NCI-H510A (cell line): Measurements from ENCODE around the gene STK32B.

ENCODE experiments used
- DNase-seq: peaks from one replicate; lab custom pipeline; 2025; lab: John Stamatoyannopoulos, UW

STK32B gene

DNA sequence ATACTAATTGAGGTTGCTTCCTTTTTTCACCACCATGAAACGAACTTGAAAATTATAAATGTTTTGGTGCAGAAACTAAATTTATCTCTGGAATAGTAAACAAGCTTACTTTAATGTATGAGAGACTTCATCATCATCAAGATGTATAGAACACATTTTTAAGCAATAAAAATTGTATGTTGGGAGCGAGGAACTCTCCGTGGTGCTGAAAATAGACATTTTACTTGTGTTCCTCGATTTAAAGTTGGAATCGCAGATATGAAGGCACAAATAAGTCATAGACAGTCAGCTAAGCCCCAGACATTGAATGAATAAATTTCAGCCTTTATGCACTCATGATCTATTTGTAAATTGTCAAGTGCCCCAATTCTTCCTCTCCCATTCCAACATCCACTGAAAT, 310.7 kb downstream of the STK32B start:
- DNase-seq, result no peak

DNA sequence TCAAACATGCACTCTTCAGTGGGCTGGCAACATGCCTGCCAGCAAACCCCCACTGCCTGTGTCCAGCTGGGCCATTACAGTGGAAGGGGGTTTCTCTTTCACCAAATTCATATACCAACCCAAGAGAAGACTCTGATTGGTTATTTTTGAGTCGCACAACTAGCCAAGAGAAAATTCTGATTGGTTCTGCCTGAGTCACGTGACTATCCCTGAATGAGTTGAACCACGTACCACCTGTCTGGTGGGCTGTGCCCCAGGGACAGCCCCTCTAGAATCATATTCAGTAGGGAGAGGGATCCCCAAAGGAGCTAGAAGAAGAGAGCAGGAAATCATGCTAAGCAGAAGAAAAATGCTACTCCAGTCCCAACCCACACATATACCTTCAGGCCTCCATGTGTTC, 313.1 kb downstream of the STK32B start:
- no peak for DNase-seq

DNA sequence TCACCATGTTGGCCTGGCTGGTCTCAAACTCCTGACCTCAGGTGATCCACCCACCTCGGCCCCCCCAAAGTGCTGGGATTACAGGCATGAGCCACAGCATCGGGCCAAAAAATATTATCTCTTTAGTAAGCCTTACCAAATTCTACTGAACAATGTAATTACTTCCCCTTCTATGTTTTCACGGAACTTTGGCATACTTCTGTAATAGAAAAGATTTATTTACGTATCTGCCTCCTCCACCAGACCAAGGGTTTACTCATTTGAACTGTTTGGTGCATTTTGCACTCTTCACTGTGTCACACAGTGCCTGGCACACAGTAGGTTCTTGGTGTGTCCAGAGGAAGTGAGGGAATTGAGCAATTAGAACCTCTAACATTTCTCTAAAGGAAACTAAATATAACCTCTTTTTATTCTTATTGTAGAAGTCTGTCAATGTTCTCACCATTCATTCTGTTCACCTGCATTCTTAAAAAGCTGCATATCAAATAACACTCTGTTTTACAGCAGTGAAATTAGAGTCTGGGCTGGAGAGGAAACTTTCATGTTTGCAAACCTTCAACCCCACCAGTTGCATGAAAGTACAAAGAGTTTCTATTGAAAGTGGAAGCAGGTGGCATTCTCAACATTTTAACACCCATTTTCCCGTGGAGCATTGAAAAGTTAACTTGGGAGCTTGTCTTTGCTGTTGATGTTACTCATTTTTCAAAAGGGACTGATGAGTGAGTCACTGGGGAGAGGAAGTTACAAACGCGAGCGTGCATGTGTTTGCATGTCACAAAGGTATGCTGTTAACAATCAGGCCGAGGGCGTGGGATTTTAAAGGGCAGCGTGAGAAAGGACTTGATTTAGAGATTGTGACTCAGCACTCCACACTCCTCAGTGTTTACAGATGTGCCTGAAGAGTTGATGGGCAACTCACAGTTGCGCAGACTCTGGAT, 314.1 kb downstream of the STK32B start:
- no peak for DNase-seq

DNA sequence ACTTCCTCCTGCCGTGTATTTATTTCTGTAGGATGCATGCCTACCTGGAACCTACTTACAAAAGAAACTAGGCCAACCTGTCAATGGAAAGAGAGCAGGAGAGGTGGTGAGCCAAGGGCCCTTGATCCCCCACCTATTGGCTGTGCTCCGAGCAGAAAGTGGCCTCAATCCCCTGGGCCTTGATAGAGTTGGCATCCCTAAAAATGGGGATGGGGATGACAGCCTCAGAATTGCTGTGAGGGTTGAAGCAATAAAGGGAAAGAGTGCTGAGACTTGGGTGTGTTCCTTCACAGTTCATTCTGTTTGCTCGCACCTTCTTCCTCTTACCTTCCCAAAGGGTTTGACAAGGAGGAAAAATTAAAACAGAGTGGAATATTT, 314.7 kb downstream of the STK32B start:
- DNase-seq, result no peak

DNA sequence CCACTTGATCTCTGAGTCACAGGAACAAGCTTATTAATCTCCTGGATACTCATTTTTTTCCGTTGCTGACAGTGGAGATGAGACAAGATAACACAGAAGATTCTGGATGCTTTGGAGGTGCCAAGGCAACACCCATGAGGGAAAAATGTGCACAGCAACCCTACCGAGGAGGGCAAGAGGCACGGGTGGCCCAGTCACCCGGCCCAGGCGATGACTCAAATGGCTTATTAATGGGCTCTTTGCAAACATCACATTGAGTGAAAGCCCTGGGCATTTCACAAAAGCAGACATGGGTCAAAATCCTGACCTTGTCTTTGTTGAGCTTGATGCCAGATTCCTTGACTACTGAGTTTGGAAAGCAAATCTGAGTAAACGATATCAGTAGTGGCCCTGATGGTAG, 315.1 kb downstream of the STK32B start:
- no peak for DNase-seq

DNA sequence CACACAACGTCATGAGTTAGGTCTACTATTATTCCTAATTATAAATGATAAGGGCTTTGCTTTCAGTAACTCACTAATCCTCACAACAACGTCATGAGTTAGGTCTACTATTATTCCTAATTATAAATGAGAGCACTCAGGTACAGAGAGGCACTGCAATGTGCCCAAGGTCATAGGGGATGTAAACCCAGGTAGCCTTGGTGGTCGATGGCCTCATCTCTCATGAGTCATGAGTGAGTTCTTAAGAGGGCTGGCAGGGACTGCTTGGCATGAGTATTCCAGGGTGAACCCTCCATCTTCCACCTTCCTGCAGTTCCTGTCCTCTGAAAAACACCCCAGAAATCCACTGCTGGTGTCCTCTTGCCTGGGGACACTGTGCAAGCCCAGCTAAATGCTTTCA, 317.1 kb downstream of the STK32B start:
- DNase-seq, result no peak

DNA sequence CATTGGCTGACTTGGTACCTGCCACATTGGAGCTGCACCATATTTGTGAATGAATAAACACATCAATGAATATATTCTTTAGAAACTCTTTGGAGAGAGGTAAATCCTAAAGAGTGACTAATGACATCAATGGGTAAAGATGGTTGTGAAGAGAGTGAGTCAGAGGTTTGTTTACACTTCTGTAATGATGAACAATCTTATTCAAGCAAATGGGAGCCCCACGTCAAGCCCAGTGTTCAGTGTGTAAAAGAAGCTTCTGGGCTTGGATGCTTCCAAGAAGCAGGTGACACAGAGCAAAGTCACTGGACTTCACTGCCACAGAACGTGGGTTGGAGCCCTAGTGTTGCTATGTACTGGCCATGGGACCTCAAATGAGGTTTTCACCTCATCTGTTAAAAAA, 319.0 kb downstream of the STK32B start:
- no peak for DNase-seq

DNA sequence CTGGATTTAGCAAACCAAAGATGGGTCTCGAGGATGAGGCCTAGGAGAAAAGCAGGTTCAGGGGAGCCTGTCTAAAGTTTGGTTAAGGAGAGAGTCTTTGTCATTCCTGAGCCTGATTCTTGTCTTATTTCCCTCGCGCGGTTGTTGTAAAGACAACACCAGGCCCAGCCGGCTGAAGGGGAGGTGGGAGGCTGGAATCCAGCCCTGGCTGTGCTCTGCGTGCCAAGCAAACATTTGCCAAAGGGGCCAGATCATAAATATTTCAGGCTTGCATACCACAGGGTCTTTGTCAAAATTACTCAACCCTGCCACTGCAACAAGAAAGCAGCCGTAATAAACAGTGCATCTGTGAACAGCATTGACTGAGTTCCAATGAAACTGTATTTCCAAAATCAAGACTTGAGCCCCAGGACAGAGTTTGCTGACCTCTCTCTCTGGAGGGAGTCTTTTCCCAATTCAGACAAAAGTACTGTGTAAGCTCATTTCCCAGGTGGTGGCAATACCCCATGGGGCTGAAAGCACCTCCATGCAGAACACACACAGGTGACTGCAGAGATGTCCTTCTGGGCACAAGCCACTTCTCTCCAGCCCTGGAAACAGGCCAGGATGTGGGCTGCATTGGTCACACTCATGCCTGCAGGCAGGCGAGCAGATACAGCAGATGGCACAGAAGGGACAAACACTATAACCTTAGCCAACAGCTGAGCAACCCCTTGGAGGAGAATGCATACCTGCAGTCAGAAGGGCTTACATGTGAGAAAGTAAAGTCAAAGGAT, 320.3 kb downstream of the STK32B start:
- DNase-seq, result no peak

DNA sequence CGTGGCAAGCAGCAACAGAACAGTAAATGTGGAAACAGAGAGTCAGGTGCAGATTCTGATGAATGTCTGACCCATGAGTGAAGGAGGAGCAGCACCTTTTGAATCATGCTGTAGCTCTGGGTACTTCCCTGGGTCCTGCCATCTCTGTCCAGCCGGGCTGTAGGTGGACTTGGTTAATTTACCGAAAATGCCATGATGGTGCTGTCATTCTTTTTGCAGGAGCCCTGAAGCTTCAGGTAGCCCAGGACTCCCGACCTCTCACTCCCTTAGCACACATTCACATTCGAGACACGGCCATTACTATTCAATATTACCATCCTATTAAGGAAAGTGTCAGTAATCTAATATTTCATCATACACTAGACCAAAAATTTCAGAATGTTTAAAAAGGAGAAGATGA, 320.9 kb downstream of the STK32B start:
- no peak for DNase-seq

DNA sequence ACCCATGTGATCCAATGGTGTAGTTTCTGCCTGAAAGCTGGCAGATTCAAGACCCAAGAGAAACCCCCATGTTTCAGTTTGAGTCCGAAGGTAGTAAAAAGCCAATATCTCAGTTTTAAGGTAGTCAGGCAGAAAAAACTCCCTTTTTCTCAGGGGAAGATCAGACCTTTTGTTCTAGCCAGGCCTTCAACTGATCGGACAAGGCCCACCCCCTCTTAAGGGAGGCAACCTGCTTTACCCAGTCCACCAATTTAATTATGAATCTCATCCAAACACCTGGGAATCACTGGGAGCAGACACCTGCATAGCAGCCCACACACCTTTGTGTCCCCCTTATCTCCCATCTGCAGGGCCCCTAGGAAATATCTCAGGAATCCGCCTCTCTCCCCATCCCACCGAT, 322.0 kb downstream of the STK32B start:
- no peak for DNase-seq

DNA sequence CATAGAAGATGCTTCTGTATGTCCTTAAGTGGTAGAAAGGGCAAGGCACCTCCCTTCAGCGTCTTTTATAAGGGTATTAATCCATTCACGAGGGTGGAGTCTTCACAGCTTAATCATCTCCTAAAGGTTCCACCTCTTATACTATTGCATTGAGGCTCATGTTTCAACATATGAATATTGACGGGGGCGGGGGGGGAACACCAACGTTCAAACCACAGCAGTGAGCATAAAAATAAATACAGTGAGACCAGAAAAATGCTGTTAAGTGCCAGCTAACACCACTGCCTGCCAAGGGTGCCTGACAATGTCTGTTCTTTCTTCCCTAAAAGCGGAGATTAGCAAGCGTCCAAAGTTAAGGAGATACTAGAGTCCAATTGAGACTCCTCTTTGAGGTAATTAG, 323.3 kb downstream of the STK32B start:
- DNase-seq, result no peak

DNA sequence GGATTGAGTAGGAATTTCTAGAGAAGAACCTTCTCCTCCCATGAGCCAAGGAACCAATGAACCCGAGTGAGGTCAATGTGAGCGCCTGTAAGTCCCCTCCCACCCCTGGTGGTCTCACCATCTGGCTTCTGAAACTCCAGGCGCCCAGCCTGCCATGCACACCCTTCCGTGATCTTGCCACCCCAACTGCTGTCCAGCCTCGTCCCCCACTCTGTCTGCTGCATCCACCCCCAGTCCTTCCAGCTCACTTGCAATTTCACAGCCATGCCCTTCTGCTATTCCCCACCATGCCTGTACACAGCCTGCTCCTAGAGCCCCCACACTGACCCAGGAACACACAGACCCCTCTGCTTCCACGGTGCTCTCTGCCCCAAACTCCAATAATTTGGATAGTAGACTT, 323.7 kb downstream of the STK32B start:
- no peak for DNase-seq

DNA sequence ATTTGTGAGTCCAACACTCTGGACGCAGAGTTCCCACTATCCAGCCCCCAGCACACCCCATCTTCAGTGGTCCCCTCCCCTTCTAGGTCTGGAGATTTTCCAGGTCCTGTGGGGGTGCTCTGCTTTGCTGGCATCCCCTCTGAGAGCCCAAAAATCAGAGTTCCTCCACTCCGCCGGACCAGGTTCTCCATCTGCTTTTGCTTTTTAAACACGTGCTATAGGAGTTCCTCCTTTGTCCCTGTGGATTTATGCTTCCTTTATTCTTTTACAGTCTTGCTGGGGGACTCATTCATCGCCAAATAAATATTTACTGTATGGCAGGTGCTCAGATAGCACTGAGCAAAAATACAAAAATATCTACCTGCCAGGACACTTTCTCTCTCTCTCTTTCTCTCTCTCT, 324.7 kb downstream of the STK32B start:
- DNase-seq, result no peak

DNA sequence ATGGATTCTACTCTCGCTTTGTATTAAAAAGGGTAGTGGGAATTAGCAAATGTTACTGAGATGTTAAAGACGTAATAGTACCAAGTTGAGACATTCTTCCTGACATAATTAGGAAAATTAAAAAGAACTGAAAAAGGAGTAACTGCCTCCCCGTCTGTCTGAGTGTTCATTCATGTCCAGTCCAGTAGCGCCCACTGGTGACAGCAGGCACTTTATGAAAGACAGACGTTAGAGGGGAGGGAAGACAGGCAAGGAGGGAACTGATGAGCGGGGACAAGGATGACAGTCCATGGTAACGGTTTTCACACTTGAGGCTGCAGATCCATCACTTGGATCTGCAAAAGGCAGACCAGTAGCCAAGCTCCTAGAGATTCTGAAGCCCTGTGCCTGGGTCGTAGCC, 326.7 kb downstream of the STK32B start:
- DNase-seq, result no peak

DNA sequence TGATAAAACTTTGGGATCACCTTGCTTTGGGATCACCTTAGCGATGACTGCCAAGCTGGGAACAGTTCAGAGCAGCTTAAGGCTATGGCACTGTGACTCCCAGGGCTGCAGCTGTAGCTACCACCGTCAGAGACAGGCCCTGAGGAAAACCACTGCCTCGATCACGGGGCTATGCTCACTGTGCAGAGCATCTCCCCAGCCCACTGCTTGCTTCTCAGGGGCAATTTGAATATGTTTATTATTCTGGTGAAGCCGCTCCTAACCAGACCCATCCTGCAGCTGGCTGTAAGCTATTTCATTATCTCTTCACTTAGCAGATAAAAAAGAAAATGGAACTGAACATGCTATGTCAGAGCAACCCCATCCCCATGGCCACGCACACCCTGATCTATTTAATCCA, 328.6 kb downstream of the STK32B start:
- DNase-seq, result no peak

DNA sequence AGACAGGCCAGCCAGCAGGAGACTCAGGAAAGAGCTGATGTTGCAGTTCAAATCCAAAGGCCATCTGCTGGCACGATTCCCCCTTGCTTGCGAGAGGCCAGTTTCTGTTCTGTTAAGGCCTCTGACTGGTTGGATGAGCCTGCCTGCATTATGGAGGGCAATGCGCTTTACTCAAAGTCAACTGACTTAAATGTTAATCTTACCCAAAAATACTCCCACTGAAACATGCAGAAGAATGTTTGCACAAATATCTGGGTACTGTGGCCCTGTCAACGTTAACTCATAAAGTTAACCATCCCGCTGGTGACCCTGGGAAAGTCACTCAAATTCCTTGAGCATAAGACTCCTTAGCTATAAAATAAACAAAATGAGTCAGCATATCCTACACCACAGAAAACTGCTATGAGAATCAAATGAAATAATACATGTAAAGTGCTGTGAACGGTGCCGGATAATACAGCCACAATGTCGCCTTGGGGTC, 330.7 kb downstream of the STK32B start:
- no peak for DNase-seq

DNA sequence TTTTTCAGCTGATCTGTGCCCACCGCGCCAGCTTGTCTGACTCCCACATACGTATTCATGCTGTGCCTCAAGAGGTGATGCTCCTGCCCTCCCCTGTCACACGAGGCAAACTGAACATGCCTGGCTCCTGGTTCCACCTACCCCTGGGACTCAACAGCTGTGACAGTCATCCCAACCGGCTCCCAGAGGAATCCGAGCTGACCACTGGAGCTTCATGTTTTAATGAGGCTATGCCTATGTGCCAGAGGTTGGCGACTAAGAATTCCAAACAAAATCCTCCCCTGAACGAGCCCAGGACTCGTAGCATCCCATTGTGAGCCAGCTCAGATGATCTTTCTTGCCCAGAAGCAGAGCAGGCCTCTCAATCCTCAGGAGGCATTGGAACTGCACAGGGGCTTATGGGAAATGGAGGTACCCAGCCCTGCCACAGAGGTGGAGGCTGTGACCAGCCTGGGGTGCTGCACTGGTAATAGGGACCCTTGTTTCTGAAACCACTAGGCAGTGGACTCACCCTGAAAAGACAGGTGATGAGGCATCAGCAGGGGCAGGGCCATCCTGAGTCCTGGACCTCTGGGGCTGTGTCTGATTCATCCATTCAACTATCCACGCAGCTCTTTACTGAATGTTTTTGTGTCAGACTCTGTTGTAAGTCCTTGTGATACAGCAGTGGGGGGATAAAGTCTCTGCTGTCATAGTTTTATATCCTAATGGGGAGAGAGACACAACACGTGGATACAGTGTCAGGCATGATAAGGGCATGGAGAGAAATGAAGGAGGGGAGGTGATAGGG, 332.1 kb downstream of the STK32B start:
- DNase-seq, result no peak

DNA sequence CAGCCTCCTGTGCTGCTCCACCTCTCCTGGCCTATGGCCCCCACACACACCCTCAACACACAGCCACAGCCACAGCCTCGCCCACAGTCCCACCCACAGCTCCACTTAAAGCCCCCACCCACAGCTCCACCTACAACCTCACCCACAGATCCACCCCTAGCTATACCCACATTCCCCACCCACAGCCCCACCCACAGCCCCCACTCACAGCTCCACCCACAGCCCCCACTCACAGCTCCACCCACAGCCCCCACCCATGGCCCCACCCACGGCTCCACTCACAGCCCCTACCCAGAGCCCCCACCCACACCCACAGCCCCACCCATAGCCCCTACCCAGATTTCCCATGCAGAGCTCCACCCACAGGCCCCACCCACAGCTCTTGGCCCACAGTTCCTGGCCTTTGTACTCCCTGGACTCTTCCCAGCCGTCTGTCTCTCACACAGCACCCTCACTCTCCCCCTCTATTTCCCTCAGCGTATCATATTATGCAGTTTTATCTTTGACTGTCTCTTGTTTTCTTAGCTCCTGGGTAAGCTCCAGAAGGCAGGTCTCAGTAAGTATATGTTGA, 334.5 kb downstream of the STK32B start:
- DNase-seq, result no peak

DNA sequence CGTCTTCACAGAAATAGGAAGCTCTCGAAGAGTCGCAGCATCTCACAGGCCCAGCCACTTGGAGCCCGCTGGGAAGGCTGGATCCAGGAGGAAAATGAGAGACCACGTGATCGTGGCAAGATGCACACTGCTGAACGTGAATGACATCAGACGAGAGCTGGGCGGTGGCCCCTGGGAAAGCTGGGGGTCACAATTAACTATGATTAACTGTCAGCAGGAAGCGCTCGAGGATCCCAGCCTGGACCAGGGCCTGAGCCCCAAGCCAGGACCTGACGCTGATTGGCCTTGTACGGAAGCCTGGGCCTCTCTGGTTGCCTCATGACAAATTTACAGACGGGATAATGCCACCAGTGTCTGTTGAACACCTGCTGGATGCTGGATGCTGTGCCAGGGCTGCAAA, 335.6 kb downstream of the STK32B start:
- DNase-seq, result no peak

DNA sequence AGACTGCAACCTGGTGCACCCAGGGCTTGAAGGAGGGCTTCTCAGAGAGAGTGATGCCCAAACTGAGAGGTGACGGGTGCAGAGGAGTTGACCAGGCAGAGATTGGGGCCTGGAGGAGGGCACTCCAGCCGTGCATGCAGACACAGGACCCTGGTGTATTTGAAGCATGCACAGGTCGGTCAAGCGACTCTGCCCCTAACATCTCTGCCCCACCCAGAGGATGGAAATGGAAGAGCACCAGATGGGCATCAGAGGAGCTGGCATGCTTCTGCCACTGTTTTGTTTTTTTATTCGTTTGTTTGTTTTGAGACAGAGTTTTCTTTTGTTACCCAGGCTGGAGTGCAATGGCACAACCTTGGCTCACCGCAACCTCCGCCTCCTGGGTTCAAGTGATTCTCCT, 336.2 kb downstream of the STK32B start:
- DNase-seq, result no peak

DNA sequence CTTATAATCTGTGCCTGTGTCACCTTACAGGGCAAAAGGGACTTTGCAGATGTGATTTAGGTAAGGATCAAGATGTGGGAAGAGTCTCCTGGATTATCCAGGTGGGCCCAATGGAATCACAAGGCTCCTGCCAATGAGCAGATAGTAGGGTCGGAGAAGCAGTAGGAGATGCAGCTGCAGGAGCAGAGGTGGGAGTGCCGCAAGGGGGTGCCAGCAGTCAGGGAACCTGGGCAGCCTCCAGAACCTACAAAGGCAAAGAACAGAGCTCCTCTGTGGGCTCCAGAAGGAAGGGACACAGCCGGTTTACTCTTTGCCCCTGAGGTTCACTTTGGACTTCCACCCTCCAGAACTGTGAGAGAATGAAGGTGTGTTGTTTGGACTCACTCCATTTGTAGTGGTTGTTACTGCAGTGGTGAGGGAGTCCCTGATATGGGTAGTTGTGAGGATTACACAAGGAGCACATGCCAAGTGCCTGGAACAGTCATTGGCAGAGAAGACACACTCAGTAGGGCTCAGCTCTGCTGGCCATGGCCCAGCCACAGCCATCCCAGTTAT, 338.6 kb downstream of the STK32B start:
- DNase-seq, result no peak

DNA sequence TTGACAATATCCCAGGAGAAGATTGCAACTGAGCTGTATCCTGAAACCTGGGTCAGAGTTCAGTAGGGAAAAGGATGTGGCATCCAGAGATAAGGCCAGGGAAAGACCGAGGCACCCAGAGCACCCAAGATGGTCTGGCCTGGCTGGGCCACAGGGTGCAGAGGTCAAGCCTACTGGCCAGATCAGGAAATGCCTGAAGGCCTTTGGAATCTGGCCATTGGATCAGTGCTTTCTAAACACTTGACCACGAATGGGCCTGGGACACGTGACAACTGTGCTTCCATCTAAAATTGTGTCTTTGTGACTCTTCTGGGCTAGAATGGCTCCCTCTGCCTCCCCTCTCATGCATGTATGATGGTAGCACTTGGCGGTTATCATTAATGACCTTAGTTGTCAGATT, 340.2 kb downstream of the STK32B start:
- no peak for DNase-seq
